OCI-LY3 (cell line): ENCODE results near the gene MAP4K2.

Experiments
- EZH2phosphoT487 ChIP-seq: fragments of 200-600 bp; shearing (Covaris generic); IDR thresholded peaks from 2 replicates; pipeline ENCODE4 v1.6.1; 2018; ENCODE audit warnings: antibody characterized with exemption, mixed run types, low read depth
- TF ChIP-seq, protein P1 (sequence below): fragments of 200-600, 300-600 bp; sonication (generic); IDR thresholded peaks from 2 replicates; pipeline ENCODE4 v1.5.1; 2014; ENCODE audit warnings: antibody characterized with exemption, low read length, low read depth

- TF ChIP-seq, protein P1, sequence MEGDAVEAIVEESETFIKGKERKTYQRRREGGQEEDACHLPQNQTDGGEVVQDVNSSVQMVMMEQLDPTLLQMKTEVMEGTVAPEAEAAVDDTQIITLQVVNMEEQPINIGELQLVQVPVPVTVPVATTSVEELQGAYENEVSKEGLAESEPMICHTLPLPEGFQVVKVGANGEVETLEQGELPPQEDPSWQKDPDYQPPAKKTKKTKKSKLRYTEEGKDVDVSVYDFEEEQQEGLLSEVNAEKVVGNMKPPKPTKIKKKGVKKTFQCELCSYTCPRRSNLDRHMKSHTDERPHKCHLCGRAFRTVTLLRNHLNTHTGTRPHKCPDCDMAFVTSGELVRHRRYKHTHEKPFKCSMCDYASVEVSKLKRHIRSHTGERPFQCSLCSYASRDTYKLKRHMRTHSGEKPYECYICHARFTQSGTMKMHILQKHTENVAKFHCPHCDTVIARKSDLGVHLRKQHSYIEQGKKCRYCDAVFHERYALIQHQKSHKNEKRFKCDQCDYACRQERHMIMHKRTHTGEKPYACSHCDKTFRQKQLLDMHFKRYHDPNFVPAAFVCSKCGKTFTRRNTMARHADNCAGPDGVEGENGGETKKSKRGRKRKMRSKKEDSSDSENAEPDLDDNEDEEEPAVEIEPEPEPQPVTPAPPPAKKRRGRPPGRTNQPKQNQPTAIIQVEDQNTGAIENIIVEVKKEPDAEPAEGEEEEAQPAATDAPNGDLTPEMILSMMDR, result no peak
- TF ChIP-seq EZH2phosphoT487, result no peak
Observed at GRCh38 chr11:64757549-64758329, 45.3 kb downstream of the MAP4K2 start.
